Nephron (organoid): ENCODE measurements around the gene KLK11.

Experiments
- H3K27ac Mint-ChIP-seq, 3 experiments: 2 replicates each; pipeline ENCODE4 v1.8.0; 2020; ENCODE audit warnings: mixed read lengths in 3 of 3, mild to moderate bottlenecking in 2 of 3, moderate library complexity in 1 of 3
- H3K27me3 Mint-ChIP-seq: 2 replicates; pipeline ENCODE4 v1.8.0; 2021; ENCODE audit warnings: low read depth, mild to moderate bottlenecking, moderate library complexity, mixed read lengths
- H3K36me3 Mint-ChIP-seq: 2 replicates; pipeline ENCODE4 v1.8.0; 2020; ENCODE audit warnings: low read depth, mixed read lengths
- H3K4me1 Mint-ChIP-seq: 2 replicates; pipeline ENCODE4 v1.8.0; 2020; ENCODE audit warnings: mixed read lengths
- H3K4me3 Mint-ChIP-seq, 3 experiments: 2 replicates each; pipeline ENCODE4 v1.8.0; 2020; ENCODE audit warnings: mild to moderate bottlenecking in 3 of 3, mixed read lengths in 3 of 3, moderate library complexity in 2 of 3
- H3K9me3 Mint-ChIP-seq: 2 replicates; pipeline ENCODE4 v1.8.0; 2020; ENCODE audit warnings: mixed read lengths
- CTCF ChIP-seq, 3 experiments: fragments of 200-600 bp; sonication (generic); IDR thresholded peaks; one replicate each; pipeline ENCODE4 v1.5.0; 2021; ENCODE audit warnings: antibody characterized with exemption in 3 of 3; ENCODE audit not compliant: unreplicated experiment in 3 of 3

Gene KLK11

GRCh38 chr19:51022526-51022925 lies 3.9 kb downstream of the KLK11 start:
- H3K4me3 Mint-ChIP-seq: no peak overlapping the region
- no peaks in the 10 kb centered on the region for H3K9me3 Mint-ChIP-seq

GRCh38 chr19:51020988-51021651 lies 5.3 kb downstream of the KLK11 start:
- H3K36me3 Mint-ChIP-seq: no peaks in the 10 kb centered on the region
- H3K9me3 Mint-ChIP-seq: peaks cover under 1% of the 10 kb centered on the region
- H3K27me3 Mint-ChIP-seq: peaks cover 80% of the 10 kb centered on the region
- no peak overlapping the region for H3K27ac Mint-ChIP-seq
- peak; percentile 70 to 80 (median 78) for TF ChIP-seq CTCF (IDR thresholded peaks at IDR 0.05; ENCODE audit: unreplicated experiment in 3 of 3)
- peak overlapping the region in 1 of 3 experiments; percentile 30 for H3K4me3 Mint-ChIP-seq
- peaks cover 19% of the 10 kb centered on the region for H3K4me1 Mint-ChIP-seq

More at GRCh38 chr19:51022526-51022925, 3.9 kb downstream of the KLK11 start:
- Mint-ChIP-seq H3K4me1 (peaks cover 19% of the 10 kb centered on the region), H3K27me3 (peaks cover 67% of the 10 kb centered on the region), H3K36me3 (no peaks in the 10 kb centered on the region), H3K27ac (no peak overlapping the region)
- no peak for TF ChIP-seq CTCF (IDR thresholded peaks at IDR 0.05; ENCODE audit: unreplicated experiment in 3 of 3)

DNA sequence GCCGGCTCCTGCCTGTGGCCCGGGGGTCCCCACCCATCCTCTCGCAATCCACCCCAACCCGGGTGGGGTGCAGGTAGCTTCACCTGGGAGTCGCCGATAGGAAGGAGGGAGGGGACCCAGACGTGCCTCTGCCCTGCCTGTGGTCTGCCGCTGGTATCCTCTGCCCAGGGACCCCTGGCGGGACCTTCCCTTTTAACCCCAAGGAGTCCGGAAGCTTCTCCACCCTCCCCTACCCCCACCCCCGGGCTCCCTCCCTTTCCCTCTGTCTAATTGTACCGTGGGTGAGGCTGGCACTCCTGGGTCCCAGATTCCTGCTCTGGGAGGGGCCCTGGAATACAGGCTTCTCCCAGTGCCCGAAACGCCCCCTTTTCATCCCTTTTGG lies 6.9 kb downstream of the KLK11 start, which contains the start of gene KLK10:
TSS of gene KLK10 (minus strand) at position 166 of the 382 bp plus-strand sequence. CDS start 579 bp downstream, outside the sequence.
- Mint-ChIP-seq H3K4me3 (peak within 1 kb of the TSS; percentile 69 to 75 (median 70)), H3K36me3 (no peaks in the 10 kb centered on the region), H3K4me1 (peaks cover 19% of the 10 kb centered on the region), H3K27ac (peak within 1 kb of the TSS in 1 of 3 experiments; percentile 7), H3K27me3 (peaks cover 83% of the 10 kb centered on the region), H3K9me3 (peaks cover 3% of the 10 kb centered on the region)
- no peak for TF ChIP-seq CTCF (IDR thresholded peaks at IDR 0.05; ENCODE audit: unreplicated experiment in 3 of 3)

DNA sequence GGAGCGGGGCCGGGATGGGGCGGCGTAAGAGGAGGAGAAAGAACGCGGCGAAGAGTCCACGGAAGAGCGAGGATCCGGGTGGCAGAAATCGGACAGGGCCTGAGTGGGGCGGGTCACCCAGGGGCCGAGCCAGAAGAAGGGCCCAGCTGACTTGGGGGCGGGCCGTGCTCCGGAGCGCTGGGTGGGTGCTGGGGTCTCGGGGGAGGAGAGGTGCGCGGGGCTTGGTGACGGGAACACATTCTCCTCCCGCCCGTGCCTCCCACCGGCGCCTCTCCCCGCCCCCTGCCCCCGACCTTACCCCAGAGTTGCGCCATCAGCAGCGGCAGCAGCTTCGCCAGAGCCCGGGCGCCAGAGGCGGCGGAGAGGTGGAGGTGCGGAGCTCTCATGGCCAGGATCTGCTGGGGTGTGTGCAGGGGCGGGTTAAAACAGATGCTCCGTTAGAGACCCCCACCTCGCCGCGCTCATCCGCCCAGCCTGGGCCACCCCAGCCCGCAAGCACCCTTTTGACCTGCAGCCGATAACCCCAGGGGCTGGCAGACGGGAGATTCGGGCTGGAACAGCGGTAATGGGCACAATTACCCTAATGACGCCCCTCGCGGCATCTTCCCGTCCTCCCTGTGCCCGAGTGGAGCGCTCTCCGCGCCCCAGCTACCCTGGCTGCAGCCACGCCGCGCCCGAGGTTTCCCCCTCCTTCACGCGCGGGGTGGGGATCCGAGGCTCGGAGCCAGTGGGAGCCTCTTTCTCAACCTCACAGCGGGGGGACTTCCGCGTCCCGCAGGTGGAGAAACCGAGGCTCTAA lies 7.5 kb downstream of the KLK11 start:
- H3K36me3 Mint-ChIP-seq: no peaks in the 10 kb centered on the region
- H3K27me3 Mint-ChIP-seq: peaks cover 89% of the 10 kb centered on the region
- H3K4me1 Mint-ChIP-seq: peaks cover 19% of the 10 kb centered on the region
- H3K4me3 Mint-ChIP-seq: peak overlapping the region; percentile 69 to 75 (median 70)
- no peak for TF ChIP-seq CTCF (IDR thresholded peaks at IDR 0.05; ENCODE audit: unreplicated experiment in 3 of 3)
- no peak overlapping the region for H3K27ac Mint-ChIP-seq
- peaks cover 3% of the 10 kb centered on the region for H3K9me3 Mint-ChIP-seq

- H3K27ac Mint-ChIP-seq: no peak overlapping the region
- peaks cover 3% of the 10 kb centered on the region for H3K9me3 Mint-ChIP-seq
- TF ChIP-seq CTCF (IDR thresholded peaks at IDR 0.05; ENCODE audit: unreplicated experiment in 3 of 3): peak; percentile 72 to 84 (median 77)
- peaks cover 19% of the 10 kb centered on the region for H3K4me1 Mint-ChIP-seq
- H3K27me3 Mint-ChIP-seq: peaks cover 94% of the 10 kb centered on the region
- H3K36me3 Mint-ChIP-seq: no peaks in the 10 kb centered on the region
- peak overlapping the region; percentile 82 to 84 (median 83) for H3K4me3 Mint-ChIP-seq
Measured at GRCh38 chr19:51016798-51017683, 9.4 kb downstream of the KLK11 start.
